ENCODE data around the gene HAGHL.

The HAGHL gene

GRCh38 chr16:723695-724094 is 3.2 kb upstream of the HAGHL start:
- H3K36me3 ChIP-seq (ENCODE audit: insufficient read depth, low read length) = no peaks in the 10 kb centered on the region
- no peak overlapping the region for H3K4me2 ChIP-seq (ENCODE audit: insufficient read depth, low read length)
- peaks cover 50% of the 10 kb centered on the region for H3K4me1 ChIP-seq (ENCODE audit: insufficient read depth, low read length)
- no peak for TF ChIP-seq CTCF (IDR thresholded peaks at IDR 0.05; ENCODE audit: borderline replicate concordance, extremely low read depth, low read length, poor library complexity, severe bottlenecking)
- no peak for TF ChIP-seq EZH2 (IDR thresholded peaks at IDR 0.05; ENCODE audit: borderline replicate concordance, low read depth, low read length, severe bottlenecking)
- no peak overlapping the region for H2AFZ ChIP-seq (ENCODE audit: low read depth, low read length)
- no peaks in the 10 kb centered on the region for H3K79me2 ChIP-seq (ENCODE audit: insufficient read depth, low read length)
- no peak overlapping the region for H3K27ac ChIP-seq (ENCODE audit: low read length)
- H3K27me3 ChIP-seq (ENCODE audit: insufficient read depth, low read length, poor library complexity) = peaks cover 6% of the 10 kb centered on the region
- H3K9ac ChIP-seq (ENCODE audit: low read depth, low read length) = no peak overlapping the region
- peaks cover 43% of the 10 kb centered on the region for H4K20me1 ChIP-seq (ENCODE audit: insufficient read depth, low read length)
- no peaks in the 10 kb centered on the region for H3K9me3 ChIP-seq (ENCODE audit: insufficient read depth, low read length, severe bottlenecking)
- ATAC-seq (ENCODE audit: insufficient read depth, low read depth) (no peak), DNase-seq (no peak)
- no peak overlapping the region for H3K4me3 ChIP-seq (ENCODE audit: low read depth in 1 of 2, low read length in 2 of 2)

- Histone ChIP-seq H3K27me3 (ENCODE audit: insufficient read depth, low read length, poor library complexity) (peaks cover 6% of the 10 kb centered on the region), H3K4me1 (ENCODE audit: insufficient read depth, low read length) (peaks cover 43% of the 10 kb centered on the region), H2AFZ (ENCODE audit: low read depth, low read length) (no peak overlapping the region), H3K79me2 (ENCODE audit: insufficient read depth, low read length) (no peaks in the 10 kb centered on the region), H3K9ac (ENCODE audit: low read depth, low read length) (no peak overlapping the region), H3K36me3 (ENCODE audit: insufficient read depth, low read length) (no peaks in the 10 kb centered on the region), H4K20me1 (ENCODE audit: insufficient read depth, low read length) (peaks cover 35% of the 10 kb centered on the region), H3K9me3 (ENCODE audit: insufficient read depth, low read length, severe bottlenecking) (no peaks in the 10 kb centered on the region), H3K27ac (ENCODE audit: low read length) (no peak overlapping the region), H3K4me3 (ENCODE audit: low read depth in 1 of 2, low read length in 2 of 2) (no peak overlapping the region), H3K4me2 (ENCODE audit: insufficient read depth, low read length) (no peak overlapping the region)
- ATAC-seq (ENCODE audit: insufficient read depth, low read depth) (no peak), DNase-seq (no peak)
- TF ChIP-seq CTCF (IDR thresholded peaks at IDR 0.05; ENCODE audit: borderline replicate concordance, extremely low read depth, low read length, poor library complexity, severe bottlenecking) = no peak
- TF ChIP-seq EZH2 (IDR thresholded peaks at IDR 0.05; ENCODE audit: borderline replicate concordance, low read depth, low read length, severe bottlenecking) = no peak
These were observed 2.5 kb upstream of the HAGHL start for GRCh38 chr16:724188-725040.

GRCh38 chr16:725041-725376 is 1.9 kb upstream of the HAGHL start:
- ATAC-seq (ENCODE audit: insufficient read depth, low read depth) (no peak), DNase-seq (no peak)
- H2AFZ ChIP-seq (ENCODE audit: low read depth, low read length) = no peak overlapping the region
- no peak for TF ChIP-seq EZH2 (IDR thresholded peaks at IDR 0.05; ENCODE audit: borderline replicate concordance, low read depth, low read length, severe bottlenecking)
- TF ChIP-seq CTCF (IDR thresholded peaks at IDR 0.05; ENCODE audit: borderline replicate concordance, extremely low read depth, low read length, poor library complexity, severe bottlenecking) = no peak
- H3K27me3 ChIP-seq (ENCODE audit: insufficient read depth, low read length, poor library complexity) = peaks cover 6% of the 10 kb centered on the region
- H3K4me3 ChIP-seq (ENCODE audit: low read depth in 1 of 2, low read length in 2 of 2) = no peak overlapping the region
- H3K4me2 ChIP-seq (ENCODE audit: insufficient read depth, low read length) = no peak overlapping the region
- no peaks in the 10 kb centered on the region for H3K79me2 ChIP-seq (ENCODE audit: insufficient read depth, low read length)
- H4K20me1 ChIP-seq (ENCODE audit: insufficient read depth, low read length) = peaks cover 32% of the 10 kb centered on the region
- H3K9ac ChIP-seq (ENCODE audit: low read depth, low read length) = no peak overlapping the region
- no peaks in the 10 kb centered on the region for H3K36me3 ChIP-seq (ENCODE audit: insufficient read depth, low read length)
- peaks cover 37% of the 10 kb centered on the region for H3K4me1 ChIP-seq (ENCODE audit: insufficient read depth, low read length)
- H3K27ac ChIP-seq (ENCODE audit: low read length) = no peak overlapping the region
- no peaks in the 10 kb centered on the region for H3K9me3 ChIP-seq (ENCODE audit: insufficient read depth, low read length, severe bottlenecking)
